Measurements from ENCODE around the gene GMPR2.
"Not testable (repeated sequence)": the region's sequence is repeated elsewhere in the genome, so short reads cannot be mapped to it uniquely, and the experiment has no call there.

The GMPR2 gene

GRCh38 chr14:24232645-24233537, at the start of gene GMPR2:
Gene GMPR2 (plus strand): TSS chr14:24232929. CDS start chr14:24233254, 325 bp downstream.
- DNase-seq: peak; percentile 60

DNA sequence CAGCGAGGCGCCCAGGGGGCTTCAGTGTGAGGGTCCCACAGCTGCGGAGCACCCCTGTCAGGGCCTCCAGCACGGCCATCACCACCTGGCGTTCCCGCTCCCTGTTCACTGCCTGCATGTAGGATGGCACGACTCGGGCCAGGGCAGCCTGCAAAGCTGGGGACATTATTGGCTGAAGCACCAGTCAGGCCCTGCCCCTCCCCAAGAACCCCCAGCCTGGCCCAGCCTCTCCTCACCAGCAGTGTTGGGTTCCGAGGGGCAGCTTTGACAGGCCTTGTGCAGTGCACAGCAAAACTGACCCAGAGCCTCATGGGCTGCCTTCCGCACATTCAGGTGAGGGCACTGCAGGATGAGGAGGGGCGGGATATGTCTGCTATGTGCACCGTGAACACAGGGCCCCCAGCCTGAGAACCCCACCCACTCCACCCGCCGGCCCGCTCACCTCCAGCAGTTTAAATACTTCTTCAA, 49.7 kb upstream of the GMPR2 start:
- no peak for DNase-seq

GRCh38 chr14:24184104-24184970, 48.4 kb upstream of the GMPR2 start:
- no peak for DNase-seq

DNA sequence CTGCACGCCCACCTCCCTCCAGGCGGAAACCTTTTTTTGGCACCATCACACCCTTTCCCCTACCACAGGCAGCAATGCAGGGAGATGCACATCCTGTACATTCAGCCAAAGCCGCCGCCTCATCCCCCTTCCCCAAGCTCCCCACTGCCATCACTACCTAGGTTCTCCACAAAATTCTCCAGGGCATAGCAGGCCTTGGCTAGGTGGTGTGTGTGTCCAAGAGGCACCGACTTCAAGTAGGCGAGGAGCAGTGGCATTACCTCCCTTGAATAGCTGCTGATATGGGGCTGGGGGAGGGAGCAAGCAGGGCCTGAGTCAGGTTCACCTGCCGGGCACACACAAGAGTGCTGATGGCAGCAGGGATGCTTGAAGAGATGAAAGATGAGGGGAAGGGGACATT, 47.7 kb upstream of the GMPR2 start:
- DNase-seq: no peak

DNA sequence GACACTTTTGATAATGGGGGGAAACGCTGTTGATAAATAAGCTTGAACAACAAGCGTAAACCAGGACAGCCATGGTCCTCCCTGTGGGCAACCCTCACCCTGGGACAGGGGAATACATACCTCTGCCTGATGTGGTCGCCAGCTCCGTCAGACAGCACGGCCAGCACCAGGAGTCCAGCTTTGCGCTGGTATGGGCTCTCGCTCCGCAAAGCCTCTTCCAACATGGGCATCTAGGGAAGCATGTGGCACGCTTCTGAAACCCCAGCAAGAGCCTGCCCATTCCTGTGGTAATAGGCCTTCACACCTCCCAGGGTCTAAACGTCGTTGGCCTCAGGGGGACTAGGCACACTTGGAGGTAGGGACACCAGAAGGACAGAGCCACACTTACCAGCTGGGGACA, 47.0 kb upstream of the GMPR2 start:
- no peak for DNase-seq

- DNase-seq: no peak
These were observed 45.7 kb upstream of the GMPR2 start for GRCh38 chr14:24186831-24187538.

GRCh38 chr14:24187539-24187915, 45.2 kb upstream of the GMPR2 start:
- no peak for DNase-seq

- DNase-seq: peak; percentile 89
These were observed 44.3 kb upstream of the GMPR2 start, which contains the start of gene IPO4 for GRCh38 chr14:24188251-24189058. Gene IPO4 (minus strand): TSS chr14:24188816. CDS start chr14:24188787, 29 bp downstream.

DNA sequence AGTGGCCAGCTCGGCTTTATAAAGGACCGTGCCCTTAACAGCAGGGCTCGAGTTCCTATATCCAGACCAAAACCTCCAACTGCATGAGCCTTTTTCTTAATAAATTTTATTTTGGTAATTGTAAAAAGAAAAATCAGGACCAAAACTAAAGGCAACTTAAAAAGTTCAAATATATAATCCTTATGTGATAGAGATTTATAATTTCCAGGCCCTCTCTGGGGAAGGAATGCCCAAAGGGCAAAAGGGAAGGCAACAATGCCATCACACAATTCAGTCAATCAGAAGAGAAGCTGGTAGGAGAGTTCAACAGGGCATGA, 43.7 kb upstream of the GMPR2 start:
- no peak for DNase-seq

- DNase-seq: no peak
These were observed 43.3 kb upstream of the GMPR2 start for GRCh38 chr14:24189460-24189859.

DNA sequence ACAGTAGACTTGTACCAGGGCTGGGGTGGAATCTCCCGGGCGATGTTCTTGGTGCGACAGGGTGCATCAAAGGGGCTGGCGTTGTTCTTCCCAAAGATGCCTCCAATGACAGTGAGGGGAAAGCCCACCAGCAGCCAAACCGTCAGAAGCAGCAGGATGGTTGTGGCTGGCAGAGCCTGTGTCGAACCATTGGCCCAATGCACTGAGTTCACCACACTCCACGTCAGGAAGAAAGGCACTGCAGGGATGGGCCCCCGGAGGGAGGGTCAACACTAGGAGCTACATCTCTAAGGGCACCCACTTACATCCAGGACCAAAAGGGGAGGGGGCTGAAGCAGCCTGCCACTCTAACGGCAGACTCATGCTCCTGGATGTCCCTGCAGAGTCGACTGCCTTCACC, 42.3 kb upstream of the GMPR2 start:
- no peak for DNase-seq

DNA sequence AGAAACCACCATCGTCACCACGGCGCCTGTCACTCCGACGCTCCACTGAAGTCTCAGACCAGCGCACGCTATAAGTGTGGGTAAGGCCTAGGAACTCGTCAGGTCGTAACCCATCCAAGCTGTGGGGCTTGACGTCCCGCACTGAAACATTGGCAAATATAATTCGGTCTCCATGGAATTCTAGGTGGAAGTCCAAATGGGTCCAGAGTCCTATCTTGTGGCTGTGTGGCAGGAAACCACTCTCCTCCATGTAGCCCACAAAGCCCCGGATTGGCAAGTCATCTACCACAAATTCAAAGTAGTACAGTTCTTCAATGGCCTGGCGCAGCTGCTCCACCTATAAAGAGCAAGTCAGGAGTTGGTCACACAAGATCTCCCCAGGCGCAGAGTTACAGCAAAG, 39.8 kb upstream of the GMPR2 start:
- DNase-seq: no peak

DNA sequence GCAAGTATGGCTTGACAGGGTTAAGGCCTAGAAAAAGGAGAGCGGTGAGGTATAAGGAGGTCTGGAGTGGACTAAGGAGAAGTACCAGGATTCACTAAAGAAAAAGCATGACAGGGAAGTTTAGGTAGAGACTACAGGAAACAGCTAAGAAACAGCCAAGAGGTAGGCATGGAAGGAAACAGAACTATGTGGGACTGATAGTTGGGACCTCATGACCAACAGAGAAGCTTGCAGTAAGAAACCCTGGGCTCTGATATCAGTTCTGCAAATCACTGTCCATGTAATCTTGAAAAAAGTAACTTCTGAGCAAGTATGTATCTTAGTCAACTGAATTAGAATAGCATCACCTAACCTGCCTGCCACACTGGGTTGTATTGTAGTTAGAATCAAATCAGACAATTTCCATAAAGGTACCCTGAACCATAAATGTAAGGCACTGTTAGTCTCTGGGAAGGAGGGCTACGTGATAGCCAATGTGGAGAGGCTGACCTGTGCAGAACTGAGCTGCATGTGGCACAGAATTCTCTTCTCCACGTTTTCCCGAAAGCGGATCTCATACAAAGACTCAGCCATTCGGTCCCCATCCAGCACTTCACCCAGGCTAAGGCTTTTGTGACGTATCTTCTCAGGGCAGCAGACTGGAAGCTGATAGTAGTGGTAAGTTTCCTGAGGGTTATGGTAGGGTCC, 38.4 kb upstream of the GMPR2 start:
- DNase-seq: no peak

- no peak for DNase-seq
These were observed 37.9 kb upstream of the GMPR2 start for GRCh38 chr14:24194873-24195185.

DNA sequence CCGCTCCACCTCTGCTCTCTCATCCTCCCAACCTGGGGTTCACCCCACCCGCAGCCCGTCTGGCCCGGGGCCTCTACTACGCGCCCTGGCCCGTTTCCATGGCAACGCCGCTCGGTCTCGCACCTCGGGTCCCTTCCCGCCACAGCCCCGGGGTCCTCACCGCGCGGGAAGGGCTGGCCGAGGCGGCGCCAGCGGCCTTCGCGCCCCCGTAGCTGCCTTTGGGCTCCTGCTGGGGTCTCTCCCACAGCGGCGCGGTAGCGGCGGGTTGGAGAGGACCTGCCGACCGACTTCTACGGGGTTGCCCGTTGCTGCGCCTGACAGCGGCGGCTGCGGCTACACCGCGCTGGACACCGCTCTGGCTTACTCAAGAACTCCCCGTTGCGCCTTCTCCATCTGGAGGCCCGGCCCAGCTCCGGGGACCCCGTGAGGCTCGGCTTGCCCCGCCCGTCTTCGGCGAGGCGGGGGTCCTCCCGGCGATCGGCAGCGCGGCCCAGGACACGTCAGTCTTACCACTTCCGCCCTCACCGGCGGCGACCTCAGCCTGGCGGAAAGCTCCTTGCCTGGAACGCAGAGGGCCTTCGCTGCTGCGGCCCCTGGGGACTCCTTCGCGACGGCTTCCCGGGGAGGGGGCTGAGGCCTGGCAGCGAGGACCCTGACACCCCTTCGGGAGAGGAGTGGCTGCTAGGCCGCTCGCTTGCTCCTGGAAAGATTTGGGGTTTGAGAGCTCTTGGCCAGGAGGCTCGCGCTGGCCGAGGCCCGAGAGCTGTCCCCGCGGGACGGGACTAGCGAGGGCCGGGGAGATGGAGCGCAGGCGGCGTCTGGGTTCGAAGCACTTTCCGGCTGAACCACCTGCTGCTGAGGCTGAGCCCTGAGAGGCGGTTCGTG, 37.3 kb upstream of the GMPR2 start, which contains the start of gene TM9SF1:
TSS of gene TM9SF1 (minus strand) at position 256 of the 885 bp plus-strand sequence. CDS start 422 bp downstream, outside the sequence.
- peak; percentile 82 for DNase-seq

DNA sequence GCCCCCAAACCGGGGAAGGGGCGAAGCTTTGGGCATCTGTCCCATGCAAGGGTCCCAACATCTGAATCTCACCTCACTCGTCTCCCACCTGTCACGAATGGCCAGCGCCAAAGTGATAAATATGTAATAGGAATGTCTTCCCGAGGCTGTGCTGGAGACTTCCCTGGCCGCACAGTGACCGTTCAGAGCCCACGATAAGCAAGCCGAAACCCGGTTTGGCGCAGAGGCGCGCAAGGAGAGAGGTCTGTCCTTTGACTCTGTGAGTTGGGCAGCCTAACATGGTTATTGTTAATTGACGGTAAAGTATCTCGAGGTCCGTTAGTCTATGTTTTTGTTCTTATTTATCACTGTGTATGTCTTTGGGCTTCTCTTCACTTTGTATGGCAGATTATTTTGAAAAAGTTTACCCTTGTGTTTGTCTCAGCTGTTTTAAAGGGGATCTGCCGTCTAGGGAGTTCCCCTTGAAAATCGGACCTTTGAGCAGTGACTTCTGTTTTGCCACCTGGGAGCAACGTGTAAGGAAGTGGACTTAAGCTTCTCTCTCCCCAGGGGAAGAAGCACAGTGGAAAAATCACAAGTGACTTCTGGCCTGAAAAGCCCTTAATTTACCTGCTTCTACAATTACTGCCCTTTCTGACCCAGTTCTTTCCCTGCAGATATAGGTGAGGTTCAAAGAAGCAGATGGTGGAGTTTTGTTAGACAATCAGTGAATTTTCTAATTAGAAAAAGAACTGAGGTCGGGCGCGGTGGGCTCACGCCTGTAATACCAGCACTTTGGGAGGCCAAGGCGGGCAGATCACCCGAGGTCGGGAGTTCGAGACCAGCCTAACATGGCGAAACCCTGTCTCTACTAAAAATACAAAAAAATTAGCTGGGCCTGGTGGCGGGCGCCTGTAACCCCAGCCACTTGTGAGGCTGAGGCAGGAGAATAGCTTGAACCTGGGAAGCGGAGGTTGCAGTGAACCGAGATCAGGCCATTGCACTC, 36.4 kb upstream of the GMPR2 start:
- DNase-seq: no peak

DNA sequence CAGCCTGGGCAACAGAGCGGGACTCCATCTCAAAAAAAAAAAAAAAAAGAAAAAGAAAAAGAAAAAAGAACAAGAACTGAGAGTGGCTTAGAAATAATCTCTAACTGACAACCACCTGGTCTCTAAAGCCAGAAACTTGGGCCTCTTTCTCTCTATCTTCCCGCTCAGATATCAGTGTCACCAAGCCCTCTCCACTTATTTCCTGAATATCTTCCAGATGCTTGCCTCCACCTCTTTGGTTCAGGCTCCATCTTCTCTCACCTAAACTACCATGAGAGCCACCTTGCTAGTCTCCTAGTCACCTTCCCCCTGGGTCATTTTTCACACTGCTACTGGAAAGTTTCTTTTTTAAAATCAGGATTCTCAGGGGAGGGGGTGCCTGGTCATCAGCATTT, 35.7 kb upstream of the GMPR2 start:
- DNase-seq: no peak

DNA sequence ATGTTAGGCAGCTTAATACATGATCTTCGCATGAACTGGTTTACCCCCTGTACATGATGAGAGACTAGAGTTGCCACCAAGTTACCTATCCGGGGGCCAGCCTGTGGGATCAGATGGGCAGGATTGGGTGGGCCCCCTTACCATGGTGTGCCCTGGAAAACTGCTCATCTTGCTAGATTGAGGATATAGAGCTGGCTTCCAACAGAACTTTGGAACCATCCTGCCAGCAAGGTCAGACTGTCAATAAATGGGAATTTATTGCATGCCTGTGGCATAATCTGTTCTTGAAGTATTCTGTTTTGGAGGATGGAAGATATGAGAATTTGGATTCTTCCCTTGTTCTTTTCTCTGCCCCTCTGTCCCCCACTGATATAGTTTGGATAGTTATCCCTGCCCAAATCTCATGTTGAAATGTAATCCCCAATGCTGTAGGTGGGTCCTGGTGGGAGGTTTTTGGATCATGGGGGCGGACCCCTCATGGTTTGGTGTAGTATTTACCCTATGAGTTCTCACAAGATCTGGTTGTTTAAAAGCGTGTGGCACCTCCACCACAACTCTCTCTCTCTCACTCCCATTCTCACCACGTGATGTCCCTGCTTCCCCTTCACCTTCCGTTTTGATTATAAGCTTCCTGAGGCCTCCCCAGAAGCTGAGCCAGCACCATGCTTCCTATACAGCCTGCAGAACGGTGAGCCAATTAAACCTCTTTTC, 33.8 kb upstream of the GMPR2 start:
- no peak for DNase-seq

- DNase-seq: not testable (repeated sequence)
These were observed 30.2 kb upstream of the GMPR2 start for GRCh38 chr14:24202538-24202937.

Data from stimulated activated CD4-positive, alpha-beta T cell treated with anti-CD3 and anti-CD28 coated beads, Interleukin-12 subunit alpha, Interleukin-12 subunit beta, amount 100 ng/mL, for 4 hours (primary cell).